Measurements from ENCODE around the gene MISP3. TPM values are rescaled to one million over a fixed set of nuclear protein-coding genes. Genes with fewer than 3 reads are reported as not detected.

The MISP3 gene
- total and polyA plus RNA-seq, 9 of the 15 experiments (the other 6 are each of a cell fraction or from before 2014, with no cell fraction given) = 0.25 to 5.6 (median 1.6) TPM

DNA sequence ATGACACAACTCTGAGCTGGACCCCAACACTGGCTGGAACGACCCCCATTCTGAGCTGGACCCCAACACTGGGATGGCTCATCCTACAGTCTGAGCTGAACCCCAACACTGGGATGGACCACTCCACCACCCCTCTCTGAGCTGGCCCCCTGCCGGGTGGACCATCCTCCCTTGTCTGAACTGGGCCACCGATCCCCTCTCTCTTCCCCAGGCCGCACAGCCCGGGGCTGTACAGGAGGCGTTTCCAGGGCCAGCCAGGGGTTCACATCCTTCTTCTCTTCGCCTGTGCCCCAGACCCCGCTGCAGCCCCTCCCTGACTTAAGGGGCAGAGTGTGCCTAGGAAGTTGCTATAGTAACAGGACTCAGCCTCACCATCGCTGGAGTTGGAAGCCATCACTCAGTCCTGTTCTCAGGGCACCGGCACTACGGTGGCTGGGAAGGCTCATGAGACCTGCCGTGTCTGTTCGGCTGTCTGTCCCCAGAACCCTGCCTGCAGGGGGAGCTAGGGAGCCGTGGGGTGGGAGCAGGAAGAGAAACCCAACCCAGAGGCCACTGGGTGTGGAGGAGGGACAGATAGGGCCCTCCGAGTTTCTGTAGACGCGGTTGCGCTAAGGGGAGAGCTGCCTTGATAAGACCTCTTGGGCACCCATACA, 41.3 kb downstream of the MISP3 start (continued):
- TF ChIP-seq, protein P1, sequence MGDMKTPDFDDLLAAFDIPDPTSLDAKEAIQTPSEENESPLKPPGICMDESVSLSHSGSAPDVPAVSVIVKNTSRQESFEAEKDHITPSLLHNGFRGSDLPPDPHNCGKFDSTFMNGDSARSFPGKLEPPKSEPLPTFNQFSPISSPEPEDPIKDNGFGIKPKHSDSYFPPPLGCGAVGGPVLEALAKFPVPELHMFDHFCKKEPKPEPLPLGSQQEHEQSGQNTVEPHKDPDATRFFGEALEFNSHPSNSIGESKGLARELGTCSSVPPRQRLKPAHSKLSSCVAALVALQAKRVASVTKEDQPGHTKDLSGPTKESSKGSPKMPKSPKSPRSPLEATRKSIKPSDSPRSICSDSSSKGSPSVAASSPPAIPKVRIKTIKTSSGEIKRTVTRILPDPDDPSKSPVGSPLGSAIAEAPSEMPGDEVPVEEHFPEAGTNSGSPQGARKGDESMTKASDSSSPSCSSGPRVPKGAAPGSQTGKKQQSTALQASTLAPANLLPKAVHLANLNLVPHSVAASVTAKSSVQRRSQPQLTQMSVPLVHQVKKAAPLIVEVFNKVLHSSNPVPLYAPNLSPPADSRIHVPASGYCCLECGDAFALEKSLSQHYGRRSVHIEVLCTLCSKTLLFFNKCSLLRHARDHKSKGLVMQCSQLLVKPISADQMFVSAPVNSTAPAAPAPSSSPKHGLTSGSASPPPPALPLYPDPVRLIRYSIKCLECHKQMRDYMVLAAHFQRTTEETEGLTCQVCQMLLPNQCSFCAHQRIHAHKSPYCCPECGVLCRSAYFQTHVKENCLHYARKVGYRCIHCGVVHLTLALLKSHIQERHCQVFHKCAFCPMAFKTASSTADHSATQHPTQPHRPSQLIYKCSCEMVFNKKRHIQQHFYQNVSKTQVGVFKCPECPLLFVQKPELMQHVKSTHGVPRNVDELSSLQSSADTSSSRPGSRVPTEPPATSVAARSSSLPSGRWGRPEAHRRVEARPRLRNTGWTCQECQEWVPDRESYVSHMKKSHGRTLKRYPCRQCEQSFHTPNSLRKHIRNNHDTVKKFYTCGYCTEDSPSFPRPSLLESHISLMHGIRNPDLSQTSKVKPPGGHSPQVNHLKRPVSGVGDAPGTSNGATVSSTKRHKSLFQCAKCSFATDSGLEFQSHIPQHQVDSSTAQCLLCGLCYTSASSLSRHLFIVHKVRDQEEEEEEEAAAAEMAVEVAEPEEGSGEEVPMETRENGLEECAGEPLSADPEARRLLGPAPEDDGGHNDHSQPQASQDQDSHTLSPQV (IDR thresholded peaks at IDR 0.05) = 0 out of 2 replicates have a peak, but pooled peaks have one; percentile 44
- TF ChIP-seq CTBP1 (IDR thresholded peaks at IDR 0.05; ENCODE audit: borderline replicate concordance) (peak; percentile 69; the same call in 1 of the 2 replicates), BCOR (IDR thresholded peaks at IDR 0.05) (0 out of 2 replicates have a peak, but pooled peaks have one; percentile 35), NEUROD1 (IDR thresholded peaks at IDR 0.05; ENCODE audit: borderline replicate concordance, low read depth, low read length, partially characterized antibody) (peak; percentile 45), PHB2 (IDR thresholded peaks at IDR 0.05; ENCODE audit: low read depth) (0 out of 2 replicates have a peak, but pooled peaks have one; percentile 27), RCOR1 (IDR thresholded peaks at IDR 0.05; ENCODE audit: borderline replicate concordance in 1 of 2, low read depth in 2 of 2, low read length in 2 of 2) (peak; percentile 68 to 95; a peak in 3 of 4 replicates), ZNF311 (CRISPR knock-in tag; IDR thresholded peaks at IDR 0.05) (0 out of 2 replicates have a peak, but pooled peaks have one; percentile 47), ELF1 (tag; IDR thresholded peaks at IDR 0.05) (peak; percentile 34), CREB1 (IDR thresholded peaks at IDR 0.05) (no peak), CREB1 (CRISPR knock-in tag; IDR thresholded peaks at IDR 0.05) (no peak), GATAD2B (IDR thresholded peaks at IDR 0.05; ENCODE audit: borderline replicate concordance) (0 out of 2 replicates have a peak, but pooled peaks have one; percentile 45), TARDBP (IDR thresholded peaks at IDR 0.05) (peak; percentile 81; the same call in 1 of the 2 replicates), FOXJ3 (CRISPR knock-in tag; IDR thresholded peaks at IDR 0.05) (no peak), ZNF584 (CRISPR knock-in tag; IDR thresholded peaks at IDR 0.05; ENCODE audit: low read depth) (no peak), JUN (IDR thresholded peaks at IDR 0.05; ENCODE audit: borderline replicate concordance, low read depth, low read length) (peak; percentile 84), JUN (CRISPR knock-in tag; IDR thresholded peaks at IDR 0.05; ENCODE audit: borderline replicate concordance) (0 out of 2 replicates have a peak, but pooled peaks have one; percentile 50), KLF16 (IDR thresholded peaks at IDR 0.05) (peak; percentile 95), KAT7 (CRISPR knock-in tag; IDR thresholded peaks at IDR 0.05; ENCODE audit: borderline replicate concordance) (0 out of 2 replicates have a peak, but pooled peaks have one; percentile 10)
- TF ChIP-seq, protein P2, sequence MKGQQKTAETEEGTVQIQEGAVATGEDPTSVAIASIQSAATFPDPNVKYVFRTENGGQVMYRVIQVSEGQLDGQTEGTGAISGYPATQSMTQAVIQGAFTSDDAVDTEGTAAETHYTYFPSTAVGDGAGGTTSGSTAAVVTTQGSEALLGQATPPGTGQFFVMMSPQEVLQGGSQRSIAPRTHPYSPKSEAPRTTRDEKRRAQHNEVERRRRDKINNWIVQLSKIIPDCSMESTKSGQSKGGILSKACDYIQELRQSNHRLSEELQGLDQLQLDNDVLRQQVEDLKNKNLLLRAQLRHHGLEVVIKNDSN (CRISPR knock-in tag; IDR thresholded peaks at IDR 0.05) = peak; percentile 40
- TF ChIP-seq, protein P3, sequence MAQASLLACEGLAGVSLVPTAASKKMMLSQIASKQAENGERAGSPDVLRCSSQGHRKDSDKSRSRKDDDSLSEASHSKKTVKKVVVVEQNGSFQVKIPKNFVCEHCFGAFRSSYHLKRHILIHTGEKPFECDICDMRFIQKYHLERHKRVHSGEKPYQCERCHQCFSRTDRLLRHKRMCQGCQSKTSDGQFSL (CRISPR knock-in tag; IDR thresholded peaks at IDR 0.05) = peak; percentile 76; the same call in 1 of the 2 replicates
- TF ChIP-seq, protein P3 (tag; IDR thresholded peaks at IDR 0.05) = no peak
- TF ChIP-seq, protein P4, sequence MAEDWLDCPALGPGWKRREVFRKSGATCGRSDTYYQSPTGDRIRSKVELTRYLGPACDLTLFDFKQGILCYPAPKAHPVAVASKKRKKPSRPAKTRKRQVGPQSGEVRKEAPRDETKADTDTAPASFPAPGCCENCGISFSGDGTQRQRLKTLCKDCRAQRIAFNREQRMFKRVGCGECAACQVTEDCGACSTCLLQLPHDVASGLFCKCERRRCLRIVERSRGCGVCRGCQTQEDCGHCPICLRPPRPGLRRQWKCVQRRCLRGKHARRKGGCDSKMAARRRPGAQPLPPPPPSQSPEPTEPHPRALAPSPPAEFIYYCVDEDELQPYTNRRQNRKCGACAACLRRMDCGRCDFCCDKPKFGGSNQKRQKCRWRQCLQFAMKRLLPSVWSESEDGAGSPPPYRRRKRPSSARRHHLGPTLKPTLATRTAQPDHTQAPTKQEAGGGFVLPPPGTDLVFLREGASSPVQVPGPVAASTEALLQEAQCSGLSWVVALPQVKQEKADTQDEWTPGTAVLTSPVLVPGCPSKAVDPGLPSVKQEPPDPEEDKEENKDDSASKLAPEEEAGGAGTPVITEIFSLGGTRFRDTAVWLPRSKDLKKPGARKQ (CRISPR knock-in tag; IDR thresholded peaks at IDR 0.05) = no peak
